22Rv1 (cell line): Measurements from ENCODE around the gene SH2D3C.
A peak's percentile ranks its signal among the peaks of the same experiment; 100 is the strongest.

ENCODE experiments used
- H3K27ac ChIP-seq: fragments of 450-650 bp; 2 replicates; pipeline ENCODE4 v1.5.1; 2017
- CTCF ChIP-seq: fragments of 450-650 bp; IDR thresholded peaks from 2 replicates; pipeline ENCODE4 v1.5.1; 2017; ENCODE audit warnings: mild to moderate bottlenecking
- ZFX ChIP-seq: fragments of 450-650 bp; IDR thresholded peaks from 2 replicates; pipeline ENCODE4 v1.6.1; 2017; ENCODE audit warnings: antibody characterized with exemption, borderline replicate concordance

Gene SH2D3C

GRCh38 chr9:127753148-127753547 lies 25.3 kb downstream of the SH2D3C start:
- TF ChIP-seq ZFX (no peak), CTCF (no peak)
- H3K27ac ChIP-seq: no peak overlapping the region

- H3K27ac ChIP-seq: no peak overlapping the region
- no peak for TF ChIP-seq ZFX
- no peak for TF ChIP-seq CTCF
Observed at GRCh38 chr9:127751269-127752054, 27.0 kb downstream of the SH2D3C start.

- no peak overlapping the region for H3K27ac ChIP-seq
- TF ChIP-seq CTCF (no peak), ZFX (no peak)
Observed at GRCh38 chr9:127749090-127749787, 29.2 kb downstream of the SH2D3C start.

GRCh38 chr9:127746959-127747569 lies 31.4 kb downstream of the SH2D3C start:
- H3K27ac ChIP-seq: no peak overlapping the region
- no peak for TF ChIP-seq ZFX
- peak; percentile 11; the same call in 1 of the 2 replicates for TF ChIP-seq CTCF

GRCh38 chr9:127744398-127745110 lies 33.9 kb downstream of the SH2D3C start:
- H3K27ac ChIP-seq: no peak overlapping the region
- TF ChIP-seq CTCF (no peak), ZFX (no peak)

GRCh38 chr9:127742435-127743088 lies 35.9 kb downstream of the SH2D3C start:
- TF ChIP-seq CTCF: no peak
- TF ChIP-seq ZFX: no peak
- H3K27ac ChIP-seq: peak overlapping the region; percentile 65
